Measurements from ENCODE around the gene PRSS8. TPM values are rescaled to one million over a fixed set of nuclear protein-coding genes. Genes with fewer than 3 reads are reported as not detected.

PRSS8 gene
- total RNA-seq, 1 experiment from 2014 or later: 42.6 TPM

- Histone ChIP-seq H3K27me3 (ENCODE audit: insufficient read depth, low read length) (no peaks in the 10 kb centered on the region), H3K27ac (ENCODE audit: low read depth, low read length) (no peak overlapping the region), H3K4me1 (ENCODE audit: control insufficient read depth in 1 of 2, insufficient read depth in 2 of 2, low read length in 2 of 2) (peaks cover 7 to 43% of the 10 kb centered on the region in 2 experiments; a peak in 3 of 4 replicates), H3K4me3 (replicated peaks in 1 of 2; ENCODE audit: low read depth in 1 of 2, low read length in 2 of 2) (no peak overlapping the region), H4K20me1 (ENCODE audit: insufficient read depth) (no peaks in the 10 kb centered on the region), H3K4me2 (ENCODE audit: low read length) (no peak overlapping the region), H3K9me3 (ENCODE audit: control insufficient read depth in 1 of 2, insufficient read depth in 1 of 2, low read depth in 1 of 2, low read length in 2 of 2) (no peaks in the 10 kb centered on the region), H3K9ac (ENCODE audit: low read length) (no peak overlapping the region), H3K79me2 (ENCODE audit: insufficient read depth, low read length) (peaks cover 29% of the 10 kb centered on the region), H3K36me3 (ENCODE audit: control insufficient read depth in 1 of 2, insufficient read depth in 2 of 2, low read length in 2 of 2) (peaks cover 14 to 39% of the 10 kb centered on the region in 2 experiments), H3K9me2 (ENCODE audit: insufficient read depth) (no peaks in the 10 kb centered on the region), H2AFZ (ENCODE audit: low read depth, low read length, poor library complexity, severe bottlenecking) (no peak overlapping the region)
- no peak for ATAC-seq
- POLR2A ChIA-PET: no interaction called here
- BruUV-seq (replicated peaks): no TSS peak
- no peak for TF ChIP-seq CEBPB (IDR thresholded peaks at IDR 0.05; ENCODE audit: low read depth)
- TF ChIP-seq CTCF (IDR thresholded peaks at IDR 0.05 in 2 of 3, conservative IDR thresholded peaks at IDR 0.05 in 1 of 3; ENCODE audit: borderline replicate concordance in 1 of 3, insufficient read depth in 1 of 3, low read depth in 2 of 3, low read length in 2 of 3): no peak
- TF ChIP-seq EGR1 (IDR thresholded peaks at IDR 0.05; ENCODE audit: low read depth): no peak
- TF ChIP-seq SP1 (IDR thresholded peaks at IDR 0.05; ENCODE audit: low read depth): no peak
- no peak for TF ChIP-seq YY1 (IDR thresholded peaks at IDR 0.05; ENCODE audit: extremely low read depth, insufficient replicate concordance, low read depth, low read length)
- TF ChIP-seq EZH2phosphoT487 (IDR thresholded peaks at IDR 0.05; ENCODE audit: borderline replicate concordance): no peak
- no peak for TF ChIP-seq RAD21 (IDR thresholded peaks at IDR 0.05; ENCODE audit: low read depth)
- TF ChIP-seq JUND (IDR thresholded peaks at IDR 0.05): no peak
- no peak for TF ChIP-seq POLR2A (IDR thresholded peaks at IDR 0.05; ENCODE audit: borderline replicate concordance, extremely low read depth, insufficient read depth, insufficient read length)
- TF ChIP-seq POLR2AphosphoS5 (IDR thresholded peaks at IDR 0.05; ENCODE audit: low read depth, low read length): no peak; the same call in 1 of the 2 replicates
- TF ChIP-seq SIN3A (IDR thresholded peaks at IDR 0.05; ENCODE audit: low read depth): no peak
- TF ChIP-seq ELF1 (IDR thresholded peaks at IDR 0.05; ENCODE audit: borderline replicate concordance, low read depth): no peak
- TF ChIP-seq TCF7L2 (IDR thresholded peaks at IDR 0.05; ENCODE audit: borderline replicate concordance, extremely low read depth, insufficient read depth, insufficient read length): no peak
- TF ChIP-seq ZFX (IDR thresholded peaks at IDR 0.05): no peak
- no peak for TF ChIP-seq ZNF274 (IDR thresholded peaks at IDR 0.05; ENCODE audit: low read depth, low read length)
- TF ChIP-seq SRF (IDR thresholded peaks at IDR 0.05; ENCODE audit: low read depth): no peak
- TF ChIP-seq MAX (IDR thresholded peaks at IDR 0.05): no peak
- RAD21 ChIA-PET (ENCODE audit: low non-redundant PET in 1 of 2, low total read pairs in 2 of 2, uncharacterized antibody in 2 of 2, unreplicated experiment in 2 of 2): no interaction called here
- intact Hi-C loops (cut with micrococcal nuclease): no loop called here
- CTCF ChIA-PET: interaction anchor here (1.0 kb wide), 1 partner anchor 158 kb away, joined by 3 read pairs; no protein-coding TSS in a partner anchor
- DNase-seq (ENCODE audit: low read depth, low spot score): no peak
These were observed 23.6 kb downstream of the PRSS8 start for GRCh38 chr16:31111881-31112466.

Measured in HCT116 (cell line).